NB4 (cell line): ENCODE results near the gene NACA2.

Source experiments
- MYC ChIP-seq: IDR thresholded peaks from 2 replicates; pipeline ENCODE4 v1.6.1; 2011; ENCODE audit warnings: low read depth, low read length
- POLR2A ChIP-seq: IDR thresholded peaks from 2 replicates; pipeline ENCODE4 v1.6.1; 2011; ENCODE audit warnings: mild to moderate bottlenecking; ENCODE audit not compliant: insufficient read length; ENCODE audit errors: extremely low read depth
- TF ChIP-seq, protein P1 (sequence below): IDR thresholded peaks from one replicate; pipeline ENCODE4 v1.5.1; 2012; ENCODE audit warnings: low read depth, low read length
- TF ChIP-seq, protein P2 (sequence below): IDR thresholded peaks from 2 replicates; pipeline ENCODE4 v1.6.1; 2011; ENCODE audit warnings: low read depth, low read length

DNA sequence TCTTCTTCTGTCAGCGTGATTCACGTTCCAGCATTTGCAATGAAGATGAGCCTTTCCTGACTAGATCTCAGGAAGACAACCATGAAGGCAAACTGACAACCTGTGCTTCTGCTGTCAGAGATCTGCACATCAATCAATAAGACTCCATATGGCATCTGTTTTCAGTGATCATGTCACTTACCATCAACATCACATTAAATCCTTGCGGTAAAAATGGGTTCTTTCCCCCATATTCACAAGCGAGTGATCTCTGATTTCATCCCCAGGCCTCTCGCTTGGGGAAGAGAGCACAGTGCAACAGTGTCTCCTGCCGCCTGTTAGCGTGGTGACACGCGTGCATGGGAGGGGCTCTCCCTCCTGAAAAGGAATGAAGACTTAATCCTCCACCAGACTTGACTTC is 11.1 kb downstream of the NACA2 start:
- TF ChIP-seq POLR2A (no peak), MYC (no peak)
- TF ChIP-seq, protein P1, sequence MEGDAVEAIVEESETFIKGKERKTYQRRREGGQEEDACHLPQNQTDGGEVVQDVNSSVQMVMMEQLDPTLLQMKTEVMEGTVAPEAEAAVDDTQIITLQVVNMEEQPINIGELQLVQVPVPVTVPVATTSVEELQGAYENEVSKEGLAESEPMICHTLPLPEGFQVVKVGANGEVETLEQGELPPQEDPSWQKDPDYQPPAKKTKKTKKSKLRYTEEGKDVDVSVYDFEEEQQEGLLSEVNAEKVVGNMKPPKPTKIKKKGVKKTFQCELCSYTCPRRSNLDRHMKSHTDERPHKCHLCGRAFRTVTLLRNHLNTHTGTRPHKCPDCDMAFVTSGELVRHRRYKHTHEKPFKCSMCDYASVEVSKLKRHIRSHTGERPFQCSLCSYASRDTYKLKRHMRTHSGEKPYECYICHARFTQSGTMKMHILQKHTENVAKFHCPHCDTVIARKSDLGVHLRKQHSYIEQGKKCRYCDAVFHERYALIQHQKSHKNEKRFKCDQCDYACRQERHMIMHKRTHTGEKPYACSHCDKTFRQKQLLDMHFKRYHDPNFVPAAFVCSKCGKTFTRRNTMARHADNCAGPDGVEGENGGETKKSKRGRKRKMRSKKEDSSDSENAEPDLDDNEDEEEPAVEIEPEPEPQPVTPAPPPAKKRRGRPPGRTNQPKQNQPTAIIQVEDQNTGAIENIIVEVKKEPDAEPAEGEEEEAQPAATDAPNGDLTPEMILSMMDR: no peak
- TF ChIP-seq, protein P2, sequence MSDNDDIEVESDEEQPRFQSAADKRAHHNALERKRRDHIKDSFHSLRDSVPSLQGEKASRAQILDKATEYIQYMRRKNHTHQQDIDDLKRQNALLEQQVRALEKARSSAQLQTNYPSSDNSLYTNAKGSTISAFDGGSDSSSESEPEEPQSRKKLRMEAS: no peak
